Measurements from ENCODE around the gene RGS19. TPM values are rescaled to one million over a fixed set of nuclear protein-coding genes. Genes with fewer than 3 reads are reported as not detected.

RGS19 gene
- total RNA-seq, 1 experiment from 2014 or later: 99.8 TPM

DNA sequence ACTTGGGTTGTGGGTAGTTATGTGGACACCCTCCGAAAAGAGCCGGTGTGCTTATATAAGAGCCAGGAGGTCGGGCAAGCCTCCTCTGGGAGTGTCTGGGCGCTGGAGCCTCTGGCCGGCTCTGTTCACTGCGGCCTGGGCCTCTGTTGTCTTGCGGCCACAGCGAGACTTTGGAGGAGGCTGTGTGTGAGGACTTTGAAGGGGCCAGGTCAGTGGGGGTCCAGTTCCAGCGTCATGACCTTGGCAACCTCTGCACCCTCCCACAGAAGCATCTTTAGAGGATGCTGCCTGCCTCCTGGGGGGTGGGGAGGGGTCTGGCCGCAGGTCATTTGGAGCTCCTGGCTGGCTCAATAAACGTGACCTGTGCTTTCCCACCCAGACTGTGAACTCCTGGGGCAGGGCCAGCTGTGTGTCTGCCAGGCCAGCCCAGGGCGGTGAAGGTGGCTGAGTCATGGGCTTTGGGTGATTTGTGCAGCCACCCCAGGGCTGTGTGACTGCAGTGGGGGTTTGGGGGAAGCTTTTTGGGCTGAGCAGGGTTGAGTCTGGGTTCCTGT lies 15.1 kb downstream of the RGS19 start:
- DNase-seq (ENCODE audit: low spot score): no peak

DNA sequence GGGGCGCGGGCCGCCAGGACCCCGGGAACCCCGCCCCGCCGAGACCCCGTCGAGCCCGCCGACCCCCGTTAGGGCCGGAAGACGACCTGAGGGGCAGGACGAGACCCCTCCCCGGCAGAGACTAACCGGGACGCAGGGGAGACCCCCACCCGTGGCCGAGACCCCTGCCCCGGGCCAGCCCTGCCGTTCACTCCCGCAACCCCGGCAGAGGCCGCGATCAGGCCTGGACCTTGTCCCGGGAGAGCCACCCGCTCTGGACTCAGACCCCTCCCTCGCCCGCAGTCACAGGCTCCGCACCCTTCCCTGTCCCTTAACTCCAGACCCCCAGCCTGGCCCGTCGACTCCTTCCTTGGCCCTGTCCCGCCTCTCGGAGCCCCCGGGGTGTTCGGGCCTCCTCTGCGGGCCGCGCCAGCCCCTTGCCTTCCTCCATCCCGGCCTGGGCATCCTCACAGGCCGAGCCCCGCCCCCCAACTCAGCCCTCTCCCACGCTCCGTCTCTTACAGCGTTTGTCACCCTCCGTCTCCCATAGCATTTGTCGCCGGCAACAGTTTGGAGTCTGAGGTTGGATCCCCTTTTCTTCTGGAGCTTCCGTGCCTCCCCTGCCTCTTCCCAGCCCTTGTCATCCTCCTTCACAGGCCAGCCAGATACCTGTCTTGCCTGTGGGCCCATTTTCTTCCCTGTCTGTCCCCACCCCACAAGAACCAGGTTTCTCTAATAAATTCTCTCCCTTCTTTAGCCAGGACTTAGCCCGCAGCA lies 15.8 kb downstream of the RGS19 start:
- DNase-seq (ENCODE audit: low spot score): no peak

DNA sequence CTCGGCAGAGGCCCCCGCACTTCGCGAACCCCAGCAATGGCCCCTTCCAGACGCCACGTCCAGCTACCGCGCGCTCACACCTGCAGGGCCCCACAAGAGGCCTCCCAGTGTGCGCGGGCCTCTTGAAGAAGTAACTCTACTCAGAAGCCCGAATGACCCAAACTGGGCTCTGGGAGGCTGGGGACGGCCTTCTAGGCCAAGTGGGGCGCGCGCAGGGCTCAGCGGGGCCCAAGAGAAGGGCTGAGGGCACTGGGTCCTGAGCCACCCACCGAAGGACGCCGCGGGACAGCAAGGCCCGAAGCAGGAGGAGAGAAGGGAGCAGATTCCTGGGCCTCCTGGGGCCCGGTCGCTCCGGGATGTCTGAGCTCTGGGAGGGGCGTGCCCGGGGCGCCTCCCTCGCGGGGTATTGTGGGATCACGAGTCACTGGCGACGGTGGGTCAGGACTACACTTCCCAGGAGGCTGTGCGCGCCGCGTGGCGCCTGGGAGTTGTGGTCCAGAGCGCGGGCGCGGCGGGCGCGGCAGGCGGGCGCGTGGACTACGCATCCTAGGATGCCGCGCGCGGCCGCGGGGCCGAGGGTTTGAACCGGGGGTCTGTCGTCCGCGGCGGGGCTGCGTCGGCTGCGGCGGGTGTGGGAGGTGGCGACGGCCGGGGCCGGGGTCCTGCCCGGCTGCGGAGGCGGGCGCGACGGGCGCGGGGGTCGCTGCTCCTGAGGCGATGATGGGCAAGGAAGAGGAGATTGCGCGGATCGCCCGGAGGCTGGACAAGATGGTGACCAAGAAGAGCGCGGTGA lies 16.5 kb downstream of the RGS19 start, which contains the start of gene TCEA2:
Gene TCEA2 (plus strand): TSS at position 603 of the 793 bp plus-strand sequence. CDS start 115 bp downstream, at position 718.
- peak; percentile 71 for DNase-seq (ENCODE audit: low spot score)

DNA sequence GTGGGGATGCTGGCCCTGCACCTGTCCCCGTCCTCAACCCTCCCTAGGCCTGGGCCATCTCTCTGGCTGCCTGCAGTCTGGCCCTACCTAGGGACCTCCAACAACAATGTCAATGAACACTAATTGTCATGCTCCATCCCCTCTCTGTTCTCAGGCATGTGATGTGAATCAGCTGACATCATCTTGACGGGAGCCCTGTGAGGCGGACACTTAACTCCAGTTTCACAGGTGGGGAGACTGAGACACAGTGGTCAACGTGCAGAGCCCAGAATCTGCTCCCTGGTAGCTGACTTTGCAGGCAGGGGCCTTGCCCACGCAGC lies 17.1 kb downstream of the RGS19 start:
- DNase-seq (ENCODE audit: low spot score): no peak

DNA sequence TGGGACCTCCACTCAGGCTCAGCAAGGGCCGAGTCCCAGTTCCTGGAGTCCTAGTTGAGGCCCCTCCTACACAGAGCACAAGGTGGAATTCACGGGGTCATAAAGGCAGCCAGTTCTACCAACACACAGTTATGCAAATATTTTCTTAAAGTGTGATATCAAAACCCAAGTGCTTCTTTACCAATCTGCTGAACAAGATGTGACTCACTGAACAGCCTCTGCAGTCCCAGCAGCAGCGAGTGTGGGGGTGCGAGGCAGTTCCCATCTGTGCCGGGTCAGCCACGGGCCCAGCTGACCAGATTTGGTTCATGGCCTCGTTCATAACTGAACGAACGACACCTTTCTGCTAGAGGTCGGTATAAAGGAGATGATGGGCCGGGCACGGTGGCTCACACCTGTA lies 20.8 kb downstream of the RGS19 start:
- no peak for DNase-seq (ENCODE audit: low spot score)

GRCh38 chr20:64057628-64058498 lies 21.5 kb downstream of the RGS19 start:
- DNase-seq (ENCODE audit: low spot score): peak; percentile 90

GRCh38 chr20:64056889-64057627 lies 22.3 kb downstream of the RGS19 start:
- DNase-seq (ENCODE audit: low spot score): no peak

DNA sequence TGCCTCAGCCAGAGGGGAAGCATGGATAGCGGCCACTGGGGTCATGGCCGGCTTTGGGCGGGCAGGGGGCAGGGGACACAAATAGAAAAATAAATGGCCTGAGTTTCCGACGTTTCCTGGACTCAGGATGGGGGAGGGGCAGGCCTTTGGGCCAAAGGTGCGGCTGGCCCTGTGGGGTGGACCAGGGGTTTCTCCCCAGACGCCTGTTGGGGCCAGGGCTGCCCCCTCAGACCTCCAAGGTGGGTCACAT lies 22.8 kb downstream of the RGS19 start:
- no peak for DNase-seq (ENCODE audit: low spot score)

GRCh38 chr20:64055893-64056638 lies 23.3 kb downstream of the RGS19 start:
- no peak for DNase-seq (ENCODE audit: low spot score)

- DNase-seq (ENCODE audit: low spot score): no peak
Measured at GRCh38 chr20:64055396-64055892, 23.9 kb downstream of the RGS19 start.

GRCh38 chr20:64053841-64054661 lies 25.3 kb downstream of the RGS19 start:
- DNase-seq (ENCODE audit: low spot score): peak; percentile 45

- no peak for DNase-seq (ENCODE audit: low spot score)
Measured at GRCh38 chr20:64052987-64053840, 26.1 kb downstream of the RGS19 start.

DNA sequence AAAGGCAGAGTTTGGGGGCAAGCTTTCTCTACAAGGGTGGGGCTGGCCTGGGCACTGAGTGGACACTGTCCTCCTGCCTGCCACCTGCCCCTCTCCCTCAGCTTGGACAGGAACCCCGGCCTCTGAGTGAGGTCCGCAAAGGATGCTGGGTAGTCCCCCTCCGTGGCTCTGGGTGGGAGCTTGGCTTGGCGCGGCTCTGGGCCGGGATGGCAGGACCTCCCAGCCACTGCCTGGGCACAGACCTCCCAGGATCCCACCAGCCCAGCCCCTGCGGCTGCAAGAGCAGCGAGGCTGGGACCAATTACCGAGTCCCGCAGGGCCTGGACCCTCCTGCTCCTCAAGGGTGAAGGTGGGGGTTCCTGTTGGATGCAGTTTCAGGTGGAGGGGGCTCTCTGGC lies 27.0 kb downstream of the RGS19 start:
- no peak for DNase-seq (ENCODE audit: low spot score)

- DNase-seq (ENCODE audit: low spot score): no peak
Measured at GRCh38 chr20:64051561-64052325, 27.6 kb downstream of the RGS19 start.

- DNase-seq (ENCODE audit: low spot score): no peak
Measured at GRCh38 chr20:64051033-64051452, 28.3 kb downstream of the RGS19 start.

DNA sequence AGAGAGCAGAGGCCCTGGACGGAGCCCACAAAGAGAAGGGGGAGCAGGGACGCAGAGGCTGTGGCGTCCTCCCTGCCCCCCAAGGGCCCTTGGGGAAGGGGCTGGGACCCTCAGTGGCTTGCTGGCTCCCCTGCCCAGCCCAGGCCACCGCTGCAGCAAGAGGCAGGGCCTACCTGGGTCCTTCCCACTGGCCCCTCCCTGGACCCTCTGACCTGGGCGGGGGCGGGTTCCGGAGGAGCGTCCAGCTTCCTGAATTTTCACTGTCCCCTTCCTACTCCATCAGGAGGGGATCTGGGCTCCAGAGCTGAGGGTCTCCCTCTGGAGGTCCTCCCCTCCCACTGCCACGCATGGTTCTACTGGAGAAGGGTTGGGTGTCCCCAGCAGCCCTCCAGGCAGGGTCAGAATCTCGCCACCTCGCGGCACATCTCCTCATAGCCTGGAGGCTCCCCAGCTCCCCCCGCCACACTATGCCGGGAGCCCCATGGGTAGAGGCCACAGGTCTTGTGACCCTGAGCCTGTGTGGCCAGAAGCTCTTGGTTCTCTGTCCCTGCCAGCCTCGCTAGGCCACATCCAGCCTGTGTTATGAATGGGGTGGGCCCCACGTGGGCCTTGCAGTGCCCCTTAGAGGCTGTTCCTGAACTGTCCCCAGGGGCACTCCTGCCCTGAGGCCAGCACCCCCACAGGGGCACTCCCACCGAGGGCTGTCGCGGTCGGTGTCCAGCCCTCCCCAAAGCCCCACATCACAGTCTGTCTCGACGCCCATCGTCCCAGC lies 28.9 kb downstream of the RGS19 start:
- DNase-seq (ENCODE audit: low spot score): no peak

GRCh38 chr20:64049878-64050260 lies 29.4 kb downstream of the RGS19 start:
- DNase-seq (ENCODE audit: low spot score): no peak

All from HT-29 (cell line).